BLaER1 treated with 17β-estradiol and CSF1 and Interleukin-3, amounts not matched to agents 10 nM and 100 nM (cell line): Measurements from ENCODE around the gene LTBP3.
A peak's percentile ranks its signal among the peaks of the same experiment; 100 is the strongest.

Source experiments
- H3K27ac ChIP-seq, 11 experiments: shearing (Covaris generic); formaldehyde crosslinking; 2 replicates each; pipeline ENCODE4 v1.8.1; 2022
- H3K27me3 ChIP-seq, 11 experiments: shearing (Covaris generic); formaldehyde crosslinking; 2 replicates each; pipeline ENCODE4 v1.8.1; 2022
- H3K36me3 ChIP-seq, 11 experiments: shearing (Covaris generic); formaldehyde crosslinking; 2 replicates each; pipeline ENCODE4 v1.8.1; 2022
- H3K4me1 ChIP-seq, 10 experiments: shearing (Covaris generic); formaldehyde crosslinking; 2 replicates each; pipeline ENCODE4 v1.8.1; 2022
- H3K4me2 ChIP-seq, 11 experiments: shearing (Covaris generic); formaldehyde crosslinking; 2 replicates each; pipeline ENCODE4 v1.8.1; 2022
- H3K4me3 ChIP-seq, 10 experiments: shearing (Covaris generic); formaldehyde crosslinking; 2 replicates each; pipeline ENCODE4 v1.8.1; 2022
- H3K9ac ChIP-seq, 11 experiments: shearing (Covaris generic); formaldehyde crosslinking; 2 replicates each; pipeline ENCODE4 v1.8.1; 2022
- H3K9me3 ChIP-seq, 11 experiments: shearing (Covaris generic); formaldehyde crosslinking; replicated peaks in 1 of 11; 2 replicates each; pipeline ENCODE4 v1.8.1; 2022
- H4K20me1 ChIP-seq, 11 experiments: shearing (Covaris generic); formaldehyde crosslinking; 2 replicates each; pipeline ENCODE4 v1.8.1; 2022
- Cebpa-rat ChIP-seq, 11 experiments: shearing (Covaris generic); IDR thresholded peaks; 2 replicates each; pipeline ENCODE4 v1.8.1; 2022

Gene LTBP3

GRCh38 chr11:65595543-65596281, 37.6 kb upstream of the LTBP3 start, which contains the start of gene KCNK7:
Gene KCNK7, minus strand, starts transcription at chr11:65595800. Its CDS starts 28 bp downstream, at chr11:65595772.
- Histone ChIP-seq H3K4me2 (peak within 1 kb of the TSS; percentile 36 to 71 (median 55)), H3K9ac (peak within 1 kb of the TSS; percentile 8 to 66 (median 46); a peak in 14 of 22 replicates), H4K20me1 (peaks cover 15 to 93% (median 36%) of the 10 kb centered on the region in 11 experiments; a peak in 17 of 22 replicates), H3K4me1 (peaks cover 16 to 49% (median 38%) of the 10 kb centered on the region in 10 experiments), H3K27ac (peak within 1 kb of the TSS in 8 of 11 experiments; percentile 2 to 54 (median 46); a peak in 17 of 22 replicates), H3K4me3 (no peak within 1 kb of the TSS; a peak in 1 of 20 replicates), H3K9me3 (no peaks in the 10 kb centered on the region), H3K36me3 (peaks cover 55 to 69% (median 62%) of the 10 kb centered on the region in 11 experiments), H3K27me3 (no peaks in the 10 kb centered on the region)
- TF ChIP-seq Cebpa-rat (IDR thresholded peaks at IDR 0.05): no peak

GRCh38 chr11:65595131-65595530, 37.0 kb upstream of the LTBP3 start:
- TF ChIP-seq Cebpa-rat (IDR thresholded peaks at IDR 0.05): no peak
- no peak overlapping the region; a peak in 1 of 20 replicates for H3K4me3 ChIP-seq
- H3K9ac ChIP-seq: peak overlapping the region; percentile 8 to 66 (median 46); a peak in 13 of 22 replicates
- H3K9me3 ChIP-seq: no peaks in the 10 kb centered on the region
- peak overlapping the region in 8 of 11 experiments; percentile 2 to 54 (median 42); a peak in 17 of 22 replicates for H3K27ac ChIP-seq
- peaks cover 17 to 52% (median 40%) of the 10 kb centered on the region in 10 experiments for H3K4me1 ChIP-seq
- H4K20me1 ChIP-seq: peaks cover 15 to 92% (median 35%) of the 10 kb centered on the region in 11 experiments; a peak in 18 of 22 replicates
- H3K36me3 ChIP-seq: peaks cover 56 to 70% (median 62%) of the 10 kb centered on the region in 11 experiments
- peak overlapping the region; percentile 36 to 71 (median 55) for H3K4me2 ChIP-seq
- no peaks in the 10 kb centered on the region for H3K27me3 ChIP-seq

GRCh38 chr11:65593518-65594414, 35.6 kb upstream of the LTBP3 start:
- H3K9ac ChIP-seq: peak overlapping the region in 5 of 11 experiments; percentile 2 to 34 (median 25); a peak in 3 of 22 replicates
- peak overlapping the region in 1 of 11 experiments; percentile 4; a peak in 1 of 22 replicates for H3K27ac ChIP-seq
- no peaks in the 10 kb centered on the region for H3K9me3 ChIP-seq
- H3K4me2 ChIP-seq: peak overlapping the region in 4 of 11 experiments; percentile 9 to 51 (median 39); a peak in 7 of 22 replicates
- TF ChIP-seq Cebpa-rat (IDR thresholded peaks at IDR 0.05): no peak
- peaks cover 20 to 93% (median 33%) of the 10 kb centered on the region in 11 experiments; a peak in 19 of 22 replicates for H4K20me1 ChIP-seq
- H3K27me3 ChIP-seq: no peaks in the 10 kb centered on the region
- H3K36me3 ChIP-seq: peaks cover 52 to 64% (median 58%) of the 10 kb centered on the region in 11 experiments
- peaks cover 31 to 65% (median 53%) of the 10 kb centered on the region in 10 experiments for H3K4me1 ChIP-seq
- no peak overlapping the region for H3K4me3 ChIP-seq

GRCh38 chr11:65592858-65593517, 34.8 kb upstream of the LTBP3 start:
- Histone ChIP-seq H3K4me2 (peak overlapping the region in 3 of 11 experiments; percentile 31 to 51 (median 47); a peak in 4 of 22 replicates), H3K4me3 (no peak overlapping the region), H3K4me1 (peaks cover 38 to 68% (median 59%) of the 10 kb centered on the region in 10 experiments), H3K9ac (peak overlapping the region in 1 of 11 experiments; percentile 34; a peak in 1 of 22 replicates), H3K36me3 (peaks cover 44 to 56% (median 50%) of the 10 kb centered on the region in 11 experiments), H3K9me3 (no peaks in the 10 kb centered on the region), H3K27me3 (no peaks in the 10 kb centered on the region), H4K20me1 (peaks cover 13 to 91% (median 36%) of the 10 kb centered on the region in 11 experiments; a peak in 19 of 22 replicates), H3K27ac (no peak overlapping the region)
- no peak for TF ChIP-seq Cebpa-rat (IDR thresholded peaks at IDR 0.05)

- Histone ChIP-seq H3K27me3 (no peaks in the 10 kb centered on the region), H3K9ac (no peak overlapping the region), H3K36me3 (peaks cover 38 to 50% (median 44%) of the 10 kb centered on the region in 11 experiments), H3K4me3 (no peak overlapping the region), H3K4me1 (peaks cover 46 to 69% (median 61%) of the 10 kb centered on the region in 10 experiments), H4K20me1 (peaks cover 7 to 84% (median 33%) of the 10 kb centered on the region in 11 experiments; a peak in 18 of 22 replicates), H3K4me2 (no peak overlapping the region; a peak in 1 of 22 replicates), H3K27ac (no peak overlapping the region), H3K9me3 (no peaks in the 10 kb centered on the region)
- no peak for TF ChIP-seq Cebpa-rat (IDR thresholded peaks at IDR 0.05)
These were observed 34.0 kb upstream of the LTBP3 start for GRCh38 chr11:65591939-65592857.

- Histone ChIP-seq H3K4me2 (peak overlapping the region in 4 of 11 experiments; percentile 93 to 99 (median 96); a peak in 4 of 22 replicates), H3K27ac (peak overlapping the region in 1 of 11 experiments; percentile 83; a peak in 2 of 22 replicates), H3K27me3 (no peaks in the 10 kb centered on the region), H3K4me3 (no peak overlapping the region), H4K20me1 (peaks cover 7 to 82% (median 33%) of the 10 kb centered on the region in 11 experiments; a peak in 18 of 22 replicates), H3K36me3 (peaks cover 50 to 69% (median 58%) of the 10 kb centered on the region in 11 experiments), H3K9me3 (no peaks in the 10 kb centered on the region), H3K9ac (peak overlapping the region in 5 of 11 experiments; percentile 65 to 77 (median 66); a peak in 1 of 22 replicates), H3K4me1 (peaks cover 56 to 76% (median 65%) of the 10 kb centered on the region in 10 experiments)
- no peak for TF ChIP-seq Cebpa-rat (IDR thresholded peaks at IDR 0.05)
These were observed 32.1 kb upstream of the LTBP3 start for GRCh38 chr11:65590240-65590738.
